Activated CD8-positive, alpha-beta T cell treated with anti-CD3 and anti-CD28 coated beads for 36 hours (primary cell): ENCODE data around the gene EIF4G1. TPM values are rescaled to one million over a fixed set of nuclear protein-coding genes. Genes with fewer than 3 reads are reported as not detected.

ENCODE experiments used
- ATAC-seq: fragments of 200-7000 bp; cut with Tn5 transposase; one replicate; pipeline ENCODE4 v1.10.0; 2021; ENCODE audit warnings: mild to moderate bottlenecking, moderate library complexity
- CTCF ChIA-PET: fragments of 350-600 bp; sonication (Branson Sonifier 250); formaldehyde crosslinking; loops from one replicate; lab custom pipeline; 2021; ENCODE audit warnings: antibody characterized with exemption; lab: Charles Lee
- POLR2A ChIA-PET: fragments of 350-600 bp; sonication (Branson Sonifier 250); formaldehyde crosslinking; loops from one replicate; lab custom pipeline; 2021; ENCODE audit warnings: antibody characterized with exemption; lab: Charles Lee
- DNase-seq: peaks from one replicate; pipeline ENCODE4 v3.0.0-alpha.2; 2020
- H3K27ac Mint-ChIP-seq: one replicate; pipeline ENCODE4 v1.8.0; 2021; ENCODE audit warnings: mild to moderate bottlenecking, mixed read lengths
- H3K27me3 Mint-ChIP-seq: one replicate; pipeline ENCODE4 v1.8.0; 2021; ENCODE audit warnings: mixed read lengths
- H3K36me3 Mint-ChIP-seq: one replicate; pipeline ENCODE4 v1.8.0; 2021; ENCODE audit warnings: low read depth, mixed read lengths
- H3K4me1 Mint-ChIP-seq: one replicate; pipeline ENCODE4 v1.8.0; 2021; ENCODE audit warnings: low read depth, mixed read lengths
- H3K4me3 Mint-ChIP-seq: one replicate; pipeline ENCODE4 v1.8.0; 2021; ENCODE audit warnings: mild to moderate bottlenecking, moderate library complexity, mixed read lengths
- H3K9me3 Mint-ChIP-seq: one replicate; pipeline ENCODE4 v1.8.0; 2021; ENCODE audit warnings: mixed read lengths
- intact Hi-C: fragments of 100-400 bp; cut with micrococcal nuclease; formaldehyde crosslinking; loops from one replicate; pipeline ENCODE4 v1.10.0; 2022
- total RNA-seq, 2 experiments: library from RNA; stranded (reverse); gene quantifications; one replicate each; pipeline ENCODE4 v1.2.3, GENCODE V29; 2021
- TF ChIP-seq, protein P1 (sequence below): fragments of 200-600 bp; IDR thresholded peaks from one replicate; pipeline ENCODE4 v1.8.0; 2022; ENCODE audit warnings: antibody characterized with exemption, mild to moderate bottlenecking

The EIF4G1 gene
- total RNA-seq, 2 experiments from 2014 or later = 429 to 437 TPM

DNA sequence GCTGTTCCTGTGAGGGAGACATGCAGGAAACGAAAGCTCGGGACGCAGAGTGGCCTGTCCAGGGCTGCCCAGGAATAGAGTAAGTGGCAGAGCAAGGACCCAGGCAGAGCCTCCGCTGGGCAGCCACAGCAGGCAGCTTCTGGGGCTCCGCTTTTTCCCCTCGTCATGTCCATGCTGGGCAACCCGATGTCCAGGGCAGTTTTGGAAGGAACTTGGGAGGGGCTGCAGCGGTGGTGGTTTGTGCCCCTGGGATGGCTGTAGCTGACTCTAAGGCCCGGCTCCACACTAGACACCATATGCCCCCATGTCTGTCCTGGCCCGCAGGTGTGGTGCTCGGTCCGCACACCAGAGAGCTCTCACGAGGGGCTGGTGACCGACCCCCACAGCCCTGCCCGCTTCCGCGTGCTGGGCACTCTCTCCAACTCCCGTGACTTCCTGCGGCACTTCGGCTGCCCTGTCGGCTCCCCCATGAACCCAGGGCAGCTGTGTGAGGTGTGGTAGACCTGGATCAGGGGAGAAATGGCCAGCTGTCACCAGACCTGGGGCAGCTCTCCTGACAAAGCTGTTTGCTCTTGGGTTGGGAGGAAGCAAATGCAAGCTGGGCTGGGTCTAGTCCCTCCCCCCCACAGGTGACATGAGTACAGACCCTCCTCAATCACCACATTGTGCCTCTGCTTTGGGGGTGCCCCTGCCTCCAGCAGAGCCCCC lies 22.5 kb upstream of the EIF4G1 start:
- Mint-ChIP-seq H3K27me3 (peaks cover 3% of the 10 kb centered on the region), H3K9me3 (no peaks in the 10 kb centered on the region), H3K4me1 (no peaks in the 10 kb centered on the region), H3K4me3 (no peak overlapping the region), H3K36me3 (no peaks in the 10 kb centered on the region), H3K27ac (no peak overlapping the region)
- CTCF ChIA-PET = interaction anchor here (0.7 to 3.3 kb wide), 3 partner anchors 33 to 65 kb away, joined by 3 to 25 read pairs (median 4); partner anchors contain the start of gene EEF1AKMT4
- ATAC-seq (no peak), DNase-seq (no peak)
- TF ChIP-seq, protein P1, sequence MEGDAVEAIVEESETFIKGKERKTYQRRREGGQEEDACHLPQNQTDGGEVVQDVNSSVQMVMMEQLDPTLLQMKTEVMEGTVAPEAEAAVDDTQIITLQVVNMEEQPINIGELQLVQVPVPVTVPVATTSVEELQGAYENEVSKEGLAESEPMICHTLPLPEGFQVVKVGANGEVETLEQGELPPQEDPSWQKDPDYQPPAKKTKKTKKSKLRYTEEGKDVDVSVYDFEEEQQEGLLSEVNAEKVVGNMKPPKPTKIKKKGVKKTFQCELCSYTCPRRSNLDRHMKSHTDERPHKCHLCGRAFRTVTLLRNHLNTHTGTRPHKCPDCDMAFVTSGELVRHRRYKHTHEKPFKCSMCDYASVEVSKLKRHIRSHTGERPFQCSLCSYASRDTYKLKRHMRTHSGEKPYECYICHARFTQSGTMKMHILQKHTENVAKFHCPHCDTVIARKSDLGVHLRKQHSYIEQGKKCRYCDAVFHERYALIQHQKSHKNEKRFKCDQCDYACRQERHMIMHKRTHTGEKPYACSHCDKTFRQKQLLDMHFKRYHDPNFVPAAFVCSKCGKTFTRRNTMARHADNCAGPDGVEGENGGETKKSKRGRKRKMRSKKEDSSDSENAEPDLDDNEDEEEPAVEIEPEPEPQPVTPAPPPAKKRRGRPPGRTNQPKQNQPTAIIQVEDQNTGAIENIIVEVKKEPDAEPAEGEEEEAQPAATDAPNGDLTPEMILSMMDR = no peak
- intact Hi-C loops = no loop called here
- POLR2A ChIA-PET = interaction anchor here (0.8 to 1.9 kb wide), 2 partner anchors 30 to 62 kb away, joined by 3 to 5 read pairs; no protein-coding TSS in a partner anchor

DNA sequence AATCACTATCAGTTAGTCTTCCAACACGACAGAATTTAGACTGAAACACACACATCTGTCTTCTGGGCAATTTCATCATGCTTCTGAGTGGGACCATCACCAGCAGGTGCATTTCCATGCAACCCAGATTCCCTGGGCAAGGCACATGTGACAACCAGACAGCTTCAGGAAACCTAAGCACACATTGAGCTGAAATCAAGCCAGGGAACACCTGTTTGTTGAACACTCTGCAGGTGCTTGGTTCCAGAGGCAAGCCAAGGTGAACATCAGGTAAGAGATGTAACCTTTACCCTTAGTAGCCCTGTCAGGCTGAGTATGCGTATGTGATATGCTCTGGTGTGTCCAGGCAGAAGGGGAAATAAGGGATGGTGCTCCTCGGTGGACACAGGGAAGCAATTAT lies 18.6 kb upstream of the EIF4G1 start:
- H3K36me3 Mint-ChIP-seq = peaks cover 14% of the 10 kb centered on the region
- no peaks in the 10 kb centered on the region for H3K9me3 Mint-ChIP-seq
- no peak overlapping the region for H3K27ac Mint-ChIP-seq
- intact Hi-C loops = loop anchor here (5.0 kb wide), 1 partner anchor 48 kb away; the partner anchor contains the start of genes ALG3 and EEF1AKMT4
- ChIA-PET CTCF (interaction anchor here (0.9 kb wide), 1 partner anchor 105 kb away, joined by 4 read pairs; no protein-coding TSS in a partner anchor), POLR2A (no interaction called here)
- TF ChIP-seq, protein P1 = no peak
- DNase-seq = no peak
- peaks cover 15% of the 10 kb centered on the region for H3K4me1 Mint-ChIP-seq
- no peak for ATAC-seq
- peaks cover 1% of the 10 kb centered on the region for H3K27me3 Mint-ChIP-seq
- no peak overlapping the region for H3K4me3 Mint-ChIP-seq

DNA sequence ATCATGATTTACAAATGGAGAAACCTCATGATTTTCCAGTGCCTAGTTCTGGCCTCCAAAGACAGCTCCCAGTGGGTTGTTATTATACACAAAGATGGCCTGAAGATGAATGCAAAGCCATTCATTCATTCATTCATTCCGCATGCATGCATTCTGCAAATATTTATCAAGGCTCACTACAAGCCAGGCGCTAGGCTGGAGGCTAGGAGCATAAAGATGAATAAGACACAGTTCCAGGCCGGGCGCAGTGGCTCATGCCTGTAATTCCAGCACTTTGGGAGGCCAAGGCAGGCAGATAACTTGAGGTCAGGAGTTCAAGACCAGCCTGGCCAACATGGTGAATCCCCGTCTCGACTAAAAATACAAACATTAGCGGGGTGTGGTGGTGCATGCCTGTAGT lies 17.8 kb upstream of the EIF4G1 start:
- peaks cover 1% of the 10 kb centered on the region for H3K27me3 Mint-ChIP-seq
- intact Hi-C loops = loop anchor here (5.0 kb wide), 1 partner anchor 49 kb away; the partner anchor contains the start of genes ALG3 and EEF1AKMT4
- POLR2A ChIA-PET = no interaction called here
- peaks cover 20% of the 10 kb centered on the region for H3K36me3 Mint-ChIP-seq
- DNase-seq (no peak), ATAC-seq (no peak)
- H3K27ac Mint-ChIP-seq = no peak overlapping the region
- no peak overlapping the region for H3K4me3 Mint-ChIP-seq
- H3K4me1 Mint-ChIP-seq = peaks cover 19% of the 10 kb centered on the region
- CTCF ChIA-PET = no interaction called here
- no peaks in the 10 kb centered on the region for H3K9me3 Mint-ChIP-seq
- TF ChIP-seq, protein P1 = no peak

DNA sequence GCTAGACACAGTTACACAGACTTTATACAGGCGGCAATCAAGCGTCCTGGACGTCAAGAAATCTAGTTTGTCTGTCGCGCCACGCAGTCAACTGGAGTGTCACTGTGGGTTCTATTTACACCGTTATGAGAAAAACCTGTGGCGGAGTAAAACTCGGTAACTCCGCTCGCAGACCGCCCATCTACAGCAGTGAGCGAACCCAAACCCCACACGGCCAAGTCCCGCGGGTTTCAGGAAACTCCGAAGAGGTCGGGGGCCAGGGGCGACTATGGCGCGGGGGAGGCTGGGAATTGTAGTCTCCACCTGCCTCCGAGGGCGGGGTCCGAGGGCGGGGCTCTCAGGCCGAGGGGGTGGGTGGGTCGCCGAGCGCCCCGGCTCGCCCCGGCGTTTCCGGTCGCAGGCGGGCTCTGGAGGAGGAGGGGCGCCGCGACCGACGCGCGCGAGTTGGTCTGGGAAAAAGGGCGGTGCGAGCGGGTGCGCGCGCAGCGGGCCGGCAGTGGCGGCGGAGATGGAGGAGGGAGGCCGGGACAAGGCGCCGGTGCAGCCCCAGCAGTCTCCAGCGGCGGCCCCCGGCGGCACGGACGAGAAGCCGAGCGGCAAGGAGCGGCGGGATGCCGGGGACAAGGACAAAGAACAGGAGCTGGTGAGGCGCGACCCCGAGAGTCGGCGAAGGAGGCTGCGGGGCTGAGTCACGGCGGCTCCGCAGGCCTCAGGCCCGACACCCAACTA lies 15.5 kb upstream of the EIF4G1 start, which contains the start of gene PSMD2:
PSMD2 (plus strand) TSS at position 483 of the 729 bp plus-strand sequence; CDS start at position 509, 26 bp downstream.
- Mint-ChIP-seq H3K4me3 (peak within 1 kb of the TSS; percentile 79), H3K27me3 (no peaks in the 10 kb centered on the region), H3K36me3 (peaks cover 41% of the 10 kb centered on the region), H3K9me3 (no peaks in the 10 kb centered on the region), H3K4me1 (peaks cover 24% of the 10 kb centered on the region), H3K27ac (peak within 1 kb of the TSS; percentile 91)
- ChIA-PET CTCF (interaction anchor here (1.3 to 1.5 kb wide), 2 partner anchors 9 to 13 kb away, joined by 3 to 7 read pairs; no protein-coding TSS in a partner anchor), POLR2A (interaction anchor here (0.9 to 1.1 kb wide), 2 partner anchors 13 to 17 kb away, joined by 3 to 5 read pairs; no protein-coding TSS in a partner anchor)
- ATAC-seq = peak; percentile 96
- DNase-seq = peak; percentile 99
- intact Hi-C loops = loop anchor here (2.0 to 5.0 kb wide), 2 partner anchors 52 to 124 kb away; partner anchors contain the start of genes ALG3, AP2M1 and EEF1AKMT4
- TF ChIP-seq, protein P1 = no peak
